GM18909 (cell line): ENCODE results near the gene MVD.
"Not testable (repeated sequence)": the region's sequence is repeated elsewhere in the genome, so short reads cannot be mapped to it uniquely, and the experiment has no call there.

Experiments
- ATAC-seq: cut with Tn5 transposase; IDR thresholded peaks from one replicate; pipeline ENCODE4 v1.9.1; 2021; ENCODE audit warnings: mild to moderate bottlenecking; ENCODE audit not compliant: unreplicated experiment, poor library complexity

Gene MVD

GRCh38 chr16:88685156-88686061 lies 22.5 kb upstream of the MVD start:
- ATAC-seq = no peak

GRCh38 chr16:88684569-88685155 lies 21.8 kb upstream of the MVD start:
- no peak for ATAC-seq

- peak; percentile 62 for ATAC-seq
Measured at GRCh38 chr16:88681709-88682451, 19.0 kb upstream of the MVD start.

GRCh38 chr16:88681084-88681680 lies 18.3 kb upstream of the MVD start:
- ATAC-seq = peak; percentile 18

- no peak for ATAC-seq
Measured at GRCh38 chr16:88680554-88681083, 17.7 kb upstream of the MVD start.

GRCh38 chr16:88678224-88678979 lies 15.5 kb upstream of the MVD start:
- no peak for ATAC-seq

GRCh38 chr16:88677721-88678120 lies 14.8 kb upstream of the MVD start:
- no peak for ATAC-seq

GRCh38 chr16:88676502-88677242 lies 13.8 kb upstream of the MVD start:
- ATAC-seq = no peak

GRCh38 chr16:88673716-88674379 lies 11.0 kb upstream of the MVD start:
- ATAC-seq = no peak

GRCh38 chr16:88672776-88673175 lies 9.9 kb upstream of the MVD start:
- ATAC-seq = no peak

GRCh38 chr16:88671806-88672205 lies 8.9 kb upstream of the MVD start:
- no peak for ATAC-seq

GRCh38 chr16:88669980-88670379 lies 7.1 kb upstream of the MVD start:
- no peak for ATAC-seq

- not testable (repeated sequence) for ATAC-seq
Measured at GRCh38 chr16:88669493-88669892, 6.6 kb upstream of the MVD start.

- ATAC-seq = no peak
Measured at GRCh38 chr16:88667461-88667860, 4.6 kb upstream of the MVD start.

- no peak for ATAC-seq
Measured at GRCh38 chr16:88665570-88665969, 2.7 kb upstream of the MVD start.

GRCh38 chr16:88665148-88665547 lies 2.3 kb upstream of the MVD start:
- ATAC-seq = no peak

- ATAC-seq = no peak
Measured at GRCh38 chr16:88662222-88662842, 559 bp downstream of the MVD start.

GRCh38 chr16:88661468-88661867 lies 1.4 kb downstream of the MVD start:
- ATAC-seq = no peak
